HepG2 (cell line): ENCODE data around the gene RFFL. TPM values are rescaled to one million over a fixed set of nuclear protein-coding genes. Genes with fewer than 3 reads are reported as not detected.
A peak's percentile ranks its signal among the peaks of the same experiment; 100 is the strongest.

ENCODE experiments used
- ATF7-NPFF ChIP-seq: sonication (generic); formaldehyde crosslinking; IDR thresholded peaks from 2 replicates; pipeline ENCODE4 v1.8.1; 2023; ENCODE audit warnings: mild to moderate bottlenecking, low read depth, missing genetic modification reagents, moderate library complexity
- ATRX ChIP-seq: sonication (generic); formaldehyde crosslinking; IDR thresholded peaks from 2 replicates; pipeline ENCODE4 v1.4.0; 2020; ENCODE audit warnings: missing genetic modification reagents, borderline replicate concordance
- CC2D1A ChIP-seq: sonication (generic); formaldehyde crosslinking; IDR thresholded peaks from 2 replicates; pipeline ENCODE4 v1.8.1; 2023; ENCODE audit warnings: mild to moderate bottlenecking, missing genetic modification reagents
- GLMP ChIP-seq: sonication (generic); formaldehyde crosslinking; IDR thresholded peaks from 2 replicates; pipeline ENCODE4 v1.9.0; 2021; ENCODE audit warnings: missing genetic modification reagents, mild to moderate bottlenecking, borderline replicate concordance
- HOXD1 ChIP-seq: sonication (generic); formaldehyde crosslinking; IDR thresholded peaks from 2 replicates; pipeline ENCODE4 v1.5.0; 2020; ENCODE audit warnings: missing genetic modification reagents
- IKZF4 ChIP-seq: sonication (generic); formaldehyde crosslinking; IDR thresholded peaks from 2 replicates; pipeline ENCODE4 v1.5.1; 2020; ENCODE audit warnings: borderline replicate concordance, mild to moderate bottlenecking, low read depth, missing genetic modification reagents; ENCODE audit errors: not compliant biosample characterization
- NFE2 ChIP-seq: sonication (generic); formaldehyde crosslinking; IDR thresholded peaks from 2 replicates; pipeline ENCODE4 v1.4.0; 2020; ENCODE audit warnings: missing genetic modification reagents
- PHF20 ChIP-seq: sonication (generic); formaldehyde crosslinking; IDR thresholded peaks from 2 replicates; pipeline ENCODE4 v1.5.0; 2020; ENCODE audit warnings: mild to moderate bottlenecking, missing genetic modification reagents
- PPARG ChIP-seq: conservative IDR thresholded peaks from 2 replicates; pipeline ENCODE4 v1.6.1; 2016; ENCODE audit warnings: missing biosample characterization, missing genetic modification reagents
- SATB2 ChIP-seq: sonication (generic); formaldehyde crosslinking; IDR thresholded peaks from 2 replicates; pipeline ENCODE4 v1.5.0; 2020; ENCODE audit warnings: missing genetic modification reagents
- TAF15 ChIP-seq: fragments of 200-400 bp; formaldehyde crosslinking; IDR thresholded peaks from one replicate; pipeline ENCODE4 v1.6.1; 2018; ENCODE audit warnings: mild to moderate bottlenecking, low read depth, low read length; ENCODE audit not compliant: poor library complexity, severe bottlenecking
- XBP1 ChIP-seq: sonication (generic); formaldehyde crosslinking; IDR thresholded peaks from 2 replicates; pipeline ENCODE4 v1.5.0; 2020; ENCODE audit warnings: missing genetic modification reagents
- YEATS4 ChIP-seq: sonication (generic); formaldehyde crosslinking; IDR thresholded peaks from 2 replicates; pipeline ENCODE4 v1.4.0; 2020; ENCODE audit warnings: missing genetic modification reagents, borderline replicate concordance
- ZBTB3 ChIP-seq: sonication (generic); formaldehyde crosslinking; IDR thresholded peaks from 2 replicates; pipeline ENCODE4 v1.4.0; 2020; ENCODE audit warnings: low read depth, mild to moderate bottlenecking, moderate library complexity, missing genetic modification reagents, borderline replicate concordance
- ZMYM3 ChIP-seq: sonication (generic); formaldehyde crosslinking; IDR thresholded peaks from 2 replicates; pipeline ENCODE4 v1.5.1; 2020; ENCODE audit warnings: mild to moderate bottlenecking, missing genetic modification reagents
- ZNF234 ChIP-seq: sonication (generic); formaldehyde crosslinking; conservative IDR thresholded peaks from 2 replicates; pipeline ENCODE4 v1.5.1; 2020; ENCODE audit warnings: mild to moderate bottlenecking, missing genetic modification reagents
- ZNF326 ChIP-seq: sonication (generic); formaldehyde crosslinking; IDR thresholded peaks from 2 replicates; pipeline ENCODE4 v1.4.0; 2020; ENCODE audit warnings: missing genetic modification reagents, borderline replicate concordance
- ZNF569 ChIP-seq: sonication (generic); formaldehyde crosslinking; IDR thresholded peaks from 2 replicates; pipeline ENCODE4 v1.5.0; 2020; ENCODE audit warnings: mild to moderate bottlenecking, missing genetic modification reagents, moderate library complexity, borderline replicate concordance
- ZNF660 ChIP-seq: sonication (generic); formaldehyde crosslinking; IDR thresholded peaks from 2 replicates; pipeline ENCODE4 v1.5.1; 2020; ENCODE audit warnings: mild to moderate bottlenecking, low read depth, missing genetic modification reagents, borderline replicate concordance
- ZNF792 ChIP-seq: IDR thresholded peaks from 2 replicates; pipeline ENCODE4 v1.6.1; 2016
- ZNF83 ChIP-seq: sonication (generic); formaldehyde crosslinking; IDR thresholded peaks from 2 replicates; pipeline ENCODE4 v1.4.0; 2020; ENCODE audit warnings: missing genetic modification reagents, mild to moderate bottlenecking, borderline replicate concordance
- polyA plus RNA-seq, 8 experiments: library from polyadenylated mRNA; depleted of rRNA in 3 of 8; stranded (reverse) in 7 of 8; unstranded in 1 of 8; fragments of >200 nt; fragmentation: Illumina TruSeq in 4 of 8; extraction: Trizol in 4 of 8; gene quantifications; 2 replicates each; pipeline versions ENCODE4 v1.2.1 to v1.2.3, GENCODE V29; 2011 to 2016; ENCODE audit warnings: low read depth in 4 of 8, missing spikeins in 1 of 8, mixed read lengths in 1 of 8; ENCODE audit not compliant: insufficient read depth in 1 of 8
- total RNA-seq, 5 experiments: library from RNA; depleted of rRNA; stranded (reverse); fragments of >200 nt; fragmentation: Illumina TruSeq; extraction: Trizol; gene quantifications; 2 replicates each; pipeline ENCODE4 v1.2.3, GENCODE V29; 2016; ENCODE audit warnings: low read depth in 1 of 5
- TF ChIP-seq, protein P1 (sequence below): sonication (generic); formaldehyde crosslinking; IDR thresholded peaks from 2 replicates; pipeline ENCODE4; 2020; ENCODE audit warnings: missing genetic modification reagents, mild to moderate bottlenecking, borderline replicate concordance
- TF ChIP-seq, protein P2 (sequence below): sonication (generic); formaldehyde crosslinking; IDR thresholded peaks from 2 replicates; pipeline ENCODE4 v1.8.0; 2022; ENCODE audit warnings: mild to moderate bottlenecking, missing genetic modification reagents, borderline replicate concordance
- TF ChIP-seq, protein P3 (sequence below): sonication (generic); formaldehyde crosslinking; IDR thresholded peaks from 2 replicates; pipeline ENCODE4 v1.8.1; 2023; ENCODE audit warnings: mild to moderate bottlenecking, missing genetic modification reagents

The RFFL gene
- total and polyA plus RNA-seq, 2 of the 13 experiments (the other 11 are each of a cell fraction or from before 2014, with no cell fraction given), result 24.3 to 48.6 TPM

DNA sequence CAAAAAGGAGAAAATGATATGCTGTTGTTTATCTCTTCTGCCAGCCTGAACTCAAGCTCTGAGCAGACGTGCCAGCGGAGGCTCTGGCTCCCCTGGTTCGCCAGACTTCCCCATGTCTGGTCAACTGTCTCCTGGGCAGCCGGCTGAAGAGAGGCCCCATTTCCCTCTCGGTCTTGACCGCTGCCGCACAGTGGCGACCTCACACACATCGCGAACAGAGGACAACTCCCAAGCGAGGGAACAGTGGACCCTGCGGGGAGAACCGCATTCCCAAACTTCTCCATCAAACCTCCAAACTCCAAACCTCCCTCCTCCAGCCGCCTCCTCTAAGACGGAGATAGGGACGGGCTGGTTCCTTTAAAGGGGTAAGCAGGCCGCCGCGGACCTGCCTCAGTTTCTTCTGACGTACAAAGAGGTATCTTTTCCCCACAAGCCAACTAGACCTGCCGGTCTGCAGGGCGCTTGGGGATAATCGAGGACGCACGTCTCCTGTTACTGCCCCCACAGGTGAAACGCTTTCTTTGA lies 24.9 kb upstream of the RFFL start (continued):
- TF ChIP-seq, protein P1, sequence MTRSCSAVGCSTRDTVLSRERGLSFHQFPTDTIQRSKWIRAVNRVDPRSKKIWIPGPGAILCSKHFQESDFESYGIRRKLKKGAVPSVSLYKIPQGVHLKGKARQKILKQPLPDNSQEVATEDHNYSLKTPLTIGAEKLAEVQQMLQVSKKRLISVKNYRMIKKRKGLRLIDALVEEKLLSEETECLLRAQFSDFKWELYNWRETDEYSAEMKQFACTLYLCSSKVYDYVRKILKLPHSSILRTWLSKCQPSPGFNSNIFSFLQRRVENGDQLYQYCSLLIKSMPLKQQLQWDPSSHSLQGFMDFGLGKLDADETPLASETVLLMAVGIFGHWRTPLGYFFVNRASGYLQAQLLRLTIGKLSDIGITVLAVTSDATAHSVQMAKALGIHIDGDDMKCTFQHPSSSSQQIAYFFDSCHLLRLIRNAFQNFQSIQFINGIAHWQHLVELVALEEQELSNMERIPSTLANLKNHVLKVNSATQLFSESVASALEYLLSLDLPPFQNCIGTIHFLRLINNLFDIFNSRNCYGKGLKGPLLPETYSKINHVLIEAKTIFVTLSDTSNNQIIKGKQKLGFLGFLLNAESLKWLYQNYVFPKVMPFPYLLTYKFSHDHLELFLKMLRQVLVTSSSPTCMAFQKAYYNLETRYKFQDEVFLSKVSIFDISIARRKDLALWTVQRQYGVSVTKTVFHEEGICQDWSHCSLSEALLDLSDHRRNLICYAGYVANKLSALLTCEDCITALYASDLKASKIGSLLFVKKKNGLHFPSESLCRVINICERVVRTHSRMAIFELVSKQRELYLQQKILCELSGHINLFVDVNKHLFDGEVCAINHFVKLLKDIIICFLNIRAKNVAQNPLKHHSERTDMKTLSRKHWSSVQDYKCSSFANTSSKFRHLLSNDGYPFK, result no peak
- no peak for TF ChIP-seq XBP1 (CRISPR knock-in tag)
- TF ChIP-seq ZNF83, result no peak
- TF ChIP-seq, protein P2, sequence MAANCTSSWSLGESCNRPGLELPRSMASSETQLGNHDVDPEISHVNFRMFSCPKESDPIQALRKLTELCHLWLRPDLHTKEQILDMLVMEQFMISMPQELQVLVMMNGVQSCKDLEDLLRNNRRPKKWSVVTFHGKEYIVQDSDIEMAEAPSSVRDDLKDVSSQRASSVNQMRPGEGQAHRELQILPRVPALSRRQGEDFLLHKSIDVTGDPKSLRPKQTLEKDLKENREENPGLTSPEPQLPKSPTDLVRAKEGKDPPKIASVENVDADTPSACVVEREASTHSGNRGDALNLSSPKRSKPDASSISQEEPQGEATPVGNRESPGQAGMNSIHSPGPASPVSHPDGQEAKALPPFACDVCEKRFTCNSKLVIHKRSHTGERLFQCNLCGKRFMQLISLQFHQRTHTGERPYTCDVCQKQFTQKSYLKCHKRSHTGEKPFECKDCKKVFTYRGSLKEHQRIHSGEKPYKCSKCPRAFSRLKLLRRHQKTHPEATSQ (CRISPR knock-in tag), result peak; percentile 33; the same call in 1 of the 2 replicates
- no peak for TF ChIP-seq NFE2 (CRISPR knock-in tag)
- TF ChIP-seq ZNF660 (CRISPR knock-in tag), result no peak
- no peak for TF ChIP-seq ZBTB3
- TF ChIP-seq, protein P3, sequence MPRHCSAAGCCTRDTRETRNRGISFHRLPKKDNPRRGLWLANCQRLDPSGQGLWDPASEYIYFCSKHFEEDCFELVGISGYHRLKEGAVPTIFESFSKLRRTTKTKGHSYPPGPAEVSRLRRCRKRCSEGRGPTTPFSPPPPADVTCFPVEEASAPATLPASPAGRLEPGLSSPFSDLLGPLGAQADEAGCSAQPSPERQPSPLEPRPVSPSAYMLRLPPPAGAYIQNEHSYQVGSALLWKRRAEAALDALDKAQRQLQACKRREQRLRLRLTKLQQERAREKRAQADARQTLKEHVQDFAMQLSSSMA (CRISPR knock-in tag), result peak; percentile 43; the same call in 1 of the 2 replicates
- TF ChIP-seq ZNF234 (CRISPR knock-in tag), result no peak
- no peak for TF ChIP-seq ATF7-NPFF (CRISPR knock-in tag)
- no peak for TF ChIP-seq ATRX (CRISPR knock-in tag)
- no peak for TF ChIP-seq CC2D1A (CRISPR knock-in tag)
- no peak for TF ChIP-seq SATB2 (CRISPR knock-in tag)
- TF ChIP-seq ZNF326, result no peak
- no peak for TF ChIP-seq TAF15
- no peak for TF ChIP-seq PHF20 (CRISPR knock-in tag)
- no peak for TF ChIP-seq GLMP (CRISPR knock-in tag)
- TF ChIP-seq YEATS4, result no peak; the same call in 1 of the 2 replicates
- no peak for TF ChIP-seq ZMYM3 (CRISPR knock-in tag)
- TF ChIP-seq ZNF569 (CRISPR knock-in tag), result no peak
- no peak for TF ChIP-seq PPARG
- no peak for TF ChIP-seq ZNF792
- no peak for TF ChIP-seq HOXD1 (CRISPR knock-in tag)
- TF ChIP-seq IKZF4 (CRISPR knock-in tag), result no peak
